Fibroblast of villous mesenchyme (primary cell): ENCODE results near the gene SIAE. TPM values are rescaled to one million over a fixed set of nuclear protein-coding genes. Genes with fewer than 3 reads are reported as not detected.

Experiments
- DNase-seq: peaks from one replicate; pipeline ENCODE4 v3.0.0-alpha.2; 2010; ENCODE audit warnings: low read depth
- H3K4me3 ChIP-seq: 2 replicates; pipeline ENCODE4 v1.5.1; 2011; ENCODE audit warnings: low read depth, mild to moderate bottlenecking, low read length
- CTCF ChIP-seq: IDR thresholded peaks from 2 replicates; pipeline ENCODE4 v1.5.1; 2012; ENCODE audit warnings: low read depth, mild to moderate bottlenecking, low read length; ENCODE audit not compliant: insufficient read depth
- small RNA-seq: library from RNA; depleted of rRNA; stranded (forward); fragments of <200 nt; gene quantifications from one replicate; pipeline ENCODE3, GENCODE V24; 2012
- total RNA-seq: library from RNA; depleted of rRNA; stranded (reverse); fragments of >200 nt; gene quantifications from 2 replicates; pipeline ENCODE4 v1.2.3, GENCODE V29; 2012

The SIAE gene
- total RNA-seq, 1 donor = 9.5 TPM

- peak; percentile 63 for DNase-seq
- no peak overlapping the region for H3K4me3 ChIP-seq
- TF ChIP-seq CTCF = peak; percentile 66
These were observed 87.2 kb downstream of the SIAE start for GRCh38 chr11:124586238-124586860.

GRCh38 chr11:124584681-124585372 is 88.7 kb downstream of the SIAE start:
- no peak for DNase-seq
- TF ChIP-seq CTCF = no peak
- H3K4me3 ChIP-seq = no peak overlapping the region

DNA sequence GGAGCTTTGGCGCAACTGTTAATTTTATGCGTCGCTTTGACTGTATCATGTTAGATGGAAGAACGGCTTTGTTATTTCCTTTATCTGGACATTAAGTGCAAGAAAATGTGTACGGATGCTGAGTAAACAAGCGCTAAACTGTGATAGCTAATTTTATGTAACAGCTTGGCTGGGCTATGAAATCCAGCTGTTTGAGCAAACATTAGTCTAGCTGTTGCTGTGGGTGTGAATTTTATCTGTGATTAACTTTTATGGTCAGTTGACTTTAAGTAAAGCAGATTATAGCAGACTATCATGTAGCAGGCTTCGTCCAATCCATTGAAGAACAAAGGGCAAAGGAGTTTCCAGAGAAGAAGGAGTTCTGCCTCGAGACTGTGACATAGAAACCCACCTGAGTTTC is 89.8 kb downstream of the SIAE start:
- no peak overlapping the region for H3K4me3 ChIP-seq
- TF ChIP-seq CTCF = no peak
- DNase-seq = no peak

Small RNA genes lying within 50 kb of the gene (small RNA-seq; reads per million reads assigned to genes)
- gene RNA5SP352 = not detected

Other genes with a start within 250 kb of the SIAE start
- gene OR8B4, start 248.9 kb downstream of the SIAE start, total RNA-seq = not detected in 2 replicates
- gene OR8B8, start 228.0 kb downstream of the SIAE start, total RNA-seq = not detected in 2 replicates
- gene OR8B12, start 130.1 kb downstream of the SIAE start, total RNA-seq = not detected in 2 replicates
- under 0.01 TPM in 1 of 2 replicates, not detected in the other for gene OR8A1, start 103.7 kb downstream of the SIAE start, total RNA-seq
- under 0.01 TPM in 1 of 2 replicates, not detected in the other for gene PANX3, start 62.3 kb downstream of the SIAE start, total RNA-seq
- gene TBRG1, start 50.9 kb downstream of the SIAE start, total RNA-seq = 24.2 and 30.9 TPM in 2 replicates
- gene SPA17, start 165 bp upstream of the SIAE start, total RNA-seq = 12.1 and 13.5 TPM in 2 replicates
- 0.43 and 1.6 TPM in 2 replicates for gene NRGN, start 66.2 kb upstream of the SIAE start, total RNA-seq
- under 0.01 TPM in 1 of 2 replicates, not detected in the other for gene VSIG2, start 78.5 kb upstream of the SIAE start, total RNA-seq
- gene ESAM, start 88.6 kb upstream of the SIAE start, total RNA-seq = 0.43 and 0.97 TPM in 2 replicates
- gene MSANTD2, start 126.7 kb upstream of the SIAE start, total RNA-seq = 11.2 and 13.5 TPM in 2 replicates
- 6.5 and 18.7 TPM in 2 replicates for gene ROBO3, start 191.7 kb upstream of the SIAE start, total RNA-seq
- under 0.01 and 0.86 TPM in 2 replicates for gene ROBO4, start 224.1 kb upstream of the SIAE start, total RNA-seq
- gene HEPN1, start 245.5 kb upstream of the SIAE start, total RNA-seq = not detected in 2 replicates